Pons (tissue), 1 donor: Measurements from ENCODE around the gene CLN6.
"Not testable (repeated sequence)": the region's sequence is repeated elsewhere in the genome, so short reads cannot be mapped to it uniquely, and the experiment has no call there.

Source experiments
- DNase-seq: peaks from one replicate; pipeline ENCODE4 v3.0.0-alpha.2; 2016; ENCODE audit warnings: low spot score

The CLN6 gene

GRCh38 chr15:68223171-68223570 is 6.4 kb downstream of the CLN6 start:
- DNase-seq: no peak

- DNase-seq: not testable (repeated sequence)
Measured at GRCh38 chr15:68222432-68222743, 7.1 kb downstream of the CLN6 start.

DNA sequence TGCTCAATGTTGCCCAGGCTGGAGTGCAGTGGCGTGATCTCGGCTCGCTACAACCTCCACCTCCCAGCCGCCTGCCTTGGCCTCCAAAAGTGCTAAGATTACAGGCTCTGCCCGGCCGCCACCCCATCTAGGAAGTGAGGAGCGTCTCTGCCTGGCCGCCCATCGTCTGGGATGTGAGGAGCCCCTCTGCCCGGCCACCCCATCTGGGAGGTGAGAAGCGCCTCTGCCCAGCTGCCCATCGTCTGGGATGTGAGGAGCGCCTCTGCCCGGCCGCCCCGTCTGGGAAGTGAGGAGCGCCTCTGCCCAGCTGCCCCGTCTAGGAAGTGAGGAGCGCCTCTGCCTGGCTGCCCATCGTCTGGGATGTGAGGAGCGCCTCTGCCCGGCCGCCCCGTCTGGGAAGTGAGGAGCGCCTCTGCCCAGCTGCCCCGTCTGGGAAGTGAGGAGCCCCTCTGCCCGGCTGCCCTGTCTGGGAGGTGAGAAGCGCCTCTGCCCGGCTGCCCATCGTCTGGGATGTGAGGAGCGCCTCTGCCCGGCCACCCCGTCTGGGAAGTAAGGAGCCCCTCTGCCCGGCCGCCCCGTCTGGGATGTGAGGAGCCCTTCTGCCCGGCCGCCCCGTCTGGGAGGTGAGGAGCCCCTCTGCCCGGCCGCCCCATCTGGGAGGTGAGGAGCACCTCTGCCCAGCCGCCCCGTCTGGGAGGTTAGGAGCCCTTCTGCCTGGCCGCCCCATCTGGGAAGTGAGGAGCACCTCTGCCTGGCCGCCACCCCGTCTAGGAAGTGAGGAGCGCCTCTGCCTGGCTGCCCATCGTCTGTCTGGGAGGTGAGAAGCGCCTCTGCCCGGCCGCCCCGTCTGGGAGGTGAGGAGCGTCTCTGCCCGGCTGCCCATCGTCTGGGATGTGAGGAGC is 7.7 kb downstream of the CLN6 start:
- not testable (repeated sequence) for DNase-seq

DNA sequence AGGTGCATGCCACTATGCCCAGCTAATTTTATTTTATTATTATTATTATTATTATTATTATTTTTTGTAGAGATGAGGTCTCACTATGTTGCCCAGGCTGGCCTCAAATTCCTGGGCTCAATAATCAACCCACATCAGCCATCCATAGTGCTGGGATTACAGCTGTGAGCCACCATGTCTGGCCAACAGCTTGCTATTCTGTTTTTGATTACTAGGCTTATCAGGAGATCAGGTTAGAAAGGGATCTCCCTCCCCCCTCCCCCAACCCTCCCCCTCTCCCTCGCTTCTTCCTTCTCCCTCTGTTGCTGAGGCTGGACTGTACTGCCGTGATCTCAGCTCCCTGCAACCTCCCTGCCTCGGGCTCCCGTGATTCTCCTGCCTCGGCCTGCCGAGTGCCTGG is 8.6 kb downstream of the CLN6 start:
- DNase-seq: no peak

- no peak for DNase-seq
Measured at GRCh38 chr15:68220489-68220888, 9.0 kb downstream of the CLN6 start.

DNA sequence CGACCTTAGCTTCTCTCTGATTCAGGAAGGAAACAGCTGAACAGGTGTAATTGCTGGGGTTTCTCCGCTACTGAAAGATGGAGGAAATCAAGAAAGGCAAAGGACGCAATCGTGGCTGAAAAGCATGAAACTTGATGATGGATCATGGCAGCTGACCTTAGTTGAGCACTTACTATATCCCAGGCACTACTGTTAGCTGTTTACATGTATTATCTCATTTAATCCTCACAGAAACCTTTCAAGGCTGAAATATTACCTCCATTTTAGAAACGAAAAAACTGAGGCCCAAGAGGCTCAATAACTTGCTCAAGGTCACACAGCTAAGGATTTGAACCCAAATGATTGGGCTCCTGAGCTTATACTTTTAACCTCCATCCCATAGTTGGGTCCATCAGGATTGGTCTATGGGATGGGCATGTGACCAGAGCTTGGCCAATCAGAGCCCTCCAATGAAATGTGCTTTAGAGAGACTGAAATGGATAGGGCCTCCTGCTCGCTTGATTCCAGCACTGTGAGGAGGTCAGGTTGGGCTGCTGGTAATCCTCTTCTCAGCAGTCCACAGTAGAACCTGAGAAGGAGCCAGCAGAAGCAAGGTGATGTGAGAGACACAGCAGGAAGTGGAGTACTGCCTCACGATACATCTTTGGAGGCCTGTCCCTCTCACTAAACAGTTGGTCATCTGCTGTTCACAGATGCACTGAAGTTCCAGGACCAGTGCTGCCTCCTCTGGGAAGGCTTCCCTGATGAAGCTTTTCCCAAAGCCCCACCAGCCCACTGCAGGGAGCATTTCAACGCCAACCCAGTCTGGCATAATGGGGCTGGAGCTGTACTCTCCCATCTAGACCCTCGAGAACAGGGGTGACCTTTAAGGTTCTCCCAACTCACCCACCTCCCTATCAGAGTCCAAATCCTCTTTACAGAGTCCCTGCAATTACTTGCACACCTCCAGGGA is 10.4 kb downstream of the CLN6 start:
- DNase-seq: no peak

DNA sequence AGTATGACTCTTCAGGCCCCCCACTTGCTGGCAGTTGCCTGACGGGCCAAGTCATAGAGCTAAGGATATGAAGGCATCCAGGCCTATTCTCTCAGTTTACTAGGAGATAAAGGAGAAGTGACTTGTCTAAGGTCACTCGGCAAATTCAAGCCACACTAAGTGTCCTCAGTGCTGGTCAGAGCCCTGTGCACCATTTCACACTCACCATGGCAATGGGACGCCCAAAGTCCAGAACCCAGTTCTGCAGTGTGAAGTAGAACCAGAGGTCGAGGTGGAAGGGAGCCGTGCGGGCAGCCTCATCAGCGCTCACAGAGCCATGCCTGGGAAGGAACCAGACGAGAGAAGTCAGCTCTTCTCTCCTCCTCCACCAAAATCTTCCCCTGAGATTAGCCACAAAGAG is 11.2 kb downstream of the CLN6 start:
- no peak for DNase-seq

- no peak for DNase-seq
Measured at GRCh38 chr15:68217341-68217740, 12.2 kb downstream of the CLN6 start.

- no peak for DNase-seq
Measured at GRCh38 chr15:68214838-68215254, 14.7 kb downstream of the CLN6 start.

GRCh38 chr15:68213991-68214837 is 15.3 kb downstream of the CLN6 start:
- no peak for DNase-seq

DNA sequence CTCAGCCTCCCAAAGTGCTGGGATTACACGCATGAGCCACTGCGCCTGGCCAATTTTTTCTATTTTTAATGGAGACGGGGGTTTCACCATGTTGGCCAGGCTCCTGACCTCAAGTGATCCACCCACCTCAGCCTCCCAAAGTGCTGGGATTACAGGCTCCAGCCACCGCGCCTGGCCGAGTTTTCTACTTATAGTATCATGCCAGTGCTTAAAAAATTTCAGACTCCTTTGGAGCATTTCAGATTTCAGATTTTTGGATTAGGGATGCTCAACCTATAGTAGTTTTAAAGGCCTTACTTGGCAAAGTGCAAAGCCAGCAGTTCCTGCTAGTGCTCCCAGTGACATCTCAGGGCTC is 16.1 kb downstream of the CLN6 start:
- DNase-seq: not testable (repeated sequence)

GRCh38 chr15:68211656-68212320 is 17.7 kb downstream of the CLN6 start:
- DNase-seq: no peak

- DNase-seq: peak; percentile 68
Measured at GRCh38 chr15:68210821-68211655, 18.5 kb downstream of the CLN6 start.

- no peak for DNase-seq
Measured at GRCh38 chr15:68210409-68210756, 19.1 kb downstream of the CLN6 start.

- DNase-seq: no peak
Measured at GRCh38 chr15:68209735-68210408, 19.7 kb downstream of the CLN6 start.

GRCh38 chr15:68209272-68209671 is 20.3 kb downstream of the CLN6 start:
- no peak for DNase-seq

GRCh38 chr15:68208636-68209240 is 20.8 kb downstream of the CLN6 start:
- DNase-seq: no peak

DNA sequence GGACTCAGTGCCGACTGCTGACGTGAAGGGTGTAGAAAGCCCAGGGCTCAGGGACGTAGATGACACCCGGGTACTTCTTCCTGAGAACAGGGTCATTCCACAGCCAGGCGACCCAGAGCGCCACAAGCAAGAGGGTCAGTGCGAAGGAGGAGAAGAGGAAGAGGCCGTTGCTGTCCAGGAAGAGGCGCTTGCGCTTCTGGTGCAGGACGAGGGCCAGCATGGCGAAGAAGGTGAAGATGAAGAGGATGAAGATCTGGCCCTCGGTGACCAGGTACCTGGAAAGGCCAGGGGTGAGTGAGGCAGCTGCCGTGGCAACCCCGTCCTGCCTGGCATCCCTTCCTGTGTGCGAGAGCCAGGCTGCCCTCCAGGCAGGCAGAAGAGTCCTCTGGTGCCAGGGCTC is 21.4 kb downstream of the CLN6 start:
- DNase-seq: no peak

DNA sequence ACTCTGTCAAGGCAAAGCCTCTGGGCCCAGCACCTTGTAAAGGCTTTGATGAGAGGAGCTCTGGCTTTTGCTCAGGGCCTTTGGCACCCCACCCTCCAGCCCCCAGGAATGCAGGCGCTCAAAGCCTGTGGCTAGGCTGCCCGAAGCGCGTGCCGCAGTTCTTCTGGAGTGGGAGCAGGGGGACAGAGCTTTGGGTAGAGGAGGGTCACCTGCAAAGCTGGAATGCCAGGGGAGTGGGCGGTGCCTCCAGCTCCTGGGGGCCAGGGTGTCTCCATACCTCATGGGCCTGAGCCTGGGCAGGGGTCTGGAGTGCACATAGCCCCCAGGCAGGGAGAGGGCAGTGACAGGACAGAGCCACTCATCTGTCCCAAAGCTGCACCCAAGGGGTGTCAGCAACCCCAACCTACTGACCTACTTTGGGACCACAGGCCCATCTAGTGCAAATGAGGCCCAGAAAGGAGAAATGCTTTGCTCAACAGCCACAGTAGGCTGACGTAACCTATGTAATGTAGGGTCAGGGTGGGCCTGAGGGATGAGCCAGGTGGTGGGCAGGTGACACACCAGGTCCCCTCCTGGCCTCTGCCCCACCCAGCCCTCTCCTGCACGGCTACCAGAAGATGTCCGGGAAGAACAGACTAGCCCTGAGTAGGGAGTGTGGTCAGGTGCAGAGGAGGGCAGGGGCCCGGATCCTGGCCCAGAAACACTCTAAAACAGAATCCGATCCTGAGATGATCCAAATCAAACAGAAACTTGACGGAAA is 22.2 kb downstream of the CLN6 start:
- DNase-seq: no peak
